ENCODE results near the gene ATXN7L1. TPM values are rescaled to one million over a fixed set of nuclear protein-coding genes. Genes with fewer than 3 reads are reported as not detected.

Gene ATXN7L1
- total RNA-seq, 1 experiment from 2014 or later = 14.6 TPM

DNA sequence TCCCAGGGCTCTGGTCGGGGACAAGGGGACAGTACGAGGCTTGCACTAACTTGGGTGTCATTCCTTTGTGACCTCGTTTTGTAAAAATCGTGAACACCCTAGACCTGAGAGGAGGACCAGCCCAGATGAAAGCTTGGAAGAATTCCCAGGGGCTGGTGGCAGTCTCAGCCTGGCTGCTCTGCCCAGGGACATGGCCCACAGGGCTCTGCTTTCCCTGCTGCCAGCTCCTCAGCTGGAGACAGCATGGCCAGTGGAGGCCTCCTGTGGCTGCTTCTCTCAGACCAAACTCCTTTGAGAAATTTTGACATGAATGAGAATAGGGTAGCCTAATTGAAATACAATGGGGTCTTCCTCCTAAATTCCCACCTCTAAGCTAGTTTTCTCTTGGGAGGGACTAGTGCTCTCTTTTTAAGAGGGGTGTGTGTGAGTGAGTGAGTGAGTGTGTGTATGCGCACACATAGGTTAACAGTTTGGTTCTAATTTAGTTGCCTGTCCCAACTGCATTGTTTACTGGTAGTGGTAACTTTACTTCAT is 154.8 kb downstream of the ATXN7L1 start:
- H2AFZ ChIP-seq = no peak overlapping the region
- H3K4me3 ChIP-seq = no peak overlapping the region
- no peaks in the 10 kb centered on the region for H3K9me2 ChIP-seq (ENCODE audit: insufficient read depth)
- H3K4me2 ChIP-seq = no peak overlapping the region
- H4K20me1 ChIP-seq (ENCODE audit: insufficient read depth) = no peaks in the 10 kb centered on the region
- no peaks in the 10 kb centered on the region for H3K79me2 ChIP-seq (ENCODE audit: low read depth)
- TF ChIP-seq, protein P1, sequence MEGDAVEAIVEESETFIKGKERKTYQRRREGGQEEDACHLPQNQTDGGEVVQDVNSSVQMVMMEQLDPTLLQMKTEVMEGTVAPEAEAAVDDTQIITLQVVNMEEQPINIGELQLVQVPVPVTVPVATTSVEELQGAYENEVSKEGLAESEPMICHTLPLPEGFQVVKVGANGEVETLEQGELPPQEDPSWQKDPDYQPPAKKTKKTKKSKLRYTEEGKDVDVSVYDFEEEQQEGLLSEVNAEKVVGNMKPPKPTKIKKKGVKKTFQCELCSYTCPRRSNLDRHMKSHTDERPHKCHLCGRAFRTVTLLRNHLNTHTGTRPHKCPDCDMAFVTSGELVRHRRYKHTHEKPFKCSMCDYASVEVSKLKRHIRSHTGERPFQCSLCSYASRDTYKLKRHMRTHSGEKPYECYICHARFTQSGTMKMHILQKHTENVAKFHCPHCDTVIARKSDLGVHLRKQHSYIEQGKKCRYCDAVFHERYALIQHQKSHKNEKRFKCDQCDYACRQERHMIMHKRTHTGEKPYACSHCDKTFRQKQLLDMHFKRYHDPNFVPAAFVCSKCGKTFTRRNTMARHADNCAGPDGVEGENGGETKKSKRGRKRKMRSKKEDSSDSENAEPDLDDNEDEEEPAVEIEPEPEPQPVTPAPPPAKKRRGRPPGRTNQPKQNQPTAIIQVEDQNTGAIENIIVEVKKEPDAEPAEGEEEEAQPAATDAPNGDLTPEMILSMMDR (conservative IDR thresholded peaks at IDR 0.05) = no peak
- no peak for TF ChIP-seq EZH2 (IDR thresholded peaks at IDR 0.05; ENCODE audit: low read depth)
- POLR2A ChIA-PET (ENCODE audit: unreplicated experiment) = no interaction called here
- CTCF ChIA-PET = no interaction called here
- no peaks in the 10 kb centered on the region for H3K27me3 ChIP-seq (ENCODE audit: insufficient read depth, low read depth)
- H3F3A ChIP-seq (ENCODE audit: insufficient read depth, low read depth) = peaks cover 25% of the 10 kb centered on the region
- no peak overlapping the region for H3K27ac ChIP-seq
- DNase-seq = no peak
- no peaks in the 10 kb centered on the region for H3K9me3 ChIP-seq (ENCODE audit: insufficient read depth, low read depth)
- no TSS peak for BruUV-seq (replicated peaks)
- H3K36me3 ChIP-seq (ENCODE audit: low read depth) = no peaks in the 10 kb centered on the region
- intact Hi-C loops (cut with micrococcal nuclease; ENCODE audit: unreplicated experiment) = no loop called here
- H3K4me1 ChIP-seq (replicated peaks; ENCODE audit: insufficient read depth) = peaks cover 29% of the 10 kb centered on the region

DNA sequence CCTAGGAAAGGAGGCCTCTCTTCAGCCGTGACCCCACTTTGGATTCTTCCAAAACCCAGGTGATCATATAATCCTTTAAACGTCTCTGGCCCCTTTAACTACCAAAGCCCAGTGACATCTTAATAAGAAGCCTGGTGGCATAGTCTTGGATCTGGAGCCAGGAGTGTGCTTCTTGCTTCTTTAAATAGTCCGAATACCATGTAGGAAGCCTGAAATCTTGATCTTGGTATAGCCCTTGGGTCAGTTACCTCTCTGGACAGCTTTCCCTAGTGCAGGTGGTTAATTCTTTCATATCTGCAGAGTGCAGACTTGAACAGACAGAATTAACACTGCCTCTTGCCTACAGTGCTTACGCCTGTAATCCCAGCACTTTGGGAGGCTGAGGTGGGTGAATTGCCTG is 156.5 kb downstream of the ATXN7L1 start:
- ChIA-PET POLR2A (ENCODE audit: unreplicated experiment) (no interaction called here), CTCF (no interaction called here)
- H3K79me2 ChIP-seq (ENCODE audit: low read depth) = no peaks in the 10 kb centered on the region
- no peaks in the 10 kb centered on the region for H3K27me3 ChIP-seq (ENCODE audit: insufficient read depth, low read depth)
- H3F3A ChIP-seq (ENCODE audit: insufficient read depth, low read depth) = peaks cover 25% of the 10 kb centered on the region
- no peaks in the 10 kb centered on the region for H3K9me3 ChIP-seq (ENCODE audit: insufficient read depth, low read depth)
- peak overlapping the region; percentile 57; the same call in 1 of the 2 replicates for H3K4me2 ChIP-seq
- H3K4me3 ChIP-seq = no peak overlapping the region
- no peaks in the 10 kb centered on the region for H4K20me1 ChIP-seq (ENCODE audit: insufficient read depth)
- H3K36me3 ChIP-seq (ENCODE audit: low read depth) = no peaks in the 10 kb centered on the region
- H3K4me1 ChIP-seq (replicated peaks; ENCODE audit: insufficient read depth) = peaks cover 29% of the 10 kb centered on the region
- DNase-seq = no peak
- TF ChIP-seq, protein P1 (conservative IDR thresholded peaks at IDR 0.05) = no peak
- no peak for TF ChIP-seq EZH2 (IDR thresholded peaks at IDR 0.05; ENCODE audit: low read depth)
- peak overlapping the region; percentile 87; the same call in 1 of the 2 replicates for H3K27ac ChIP-seq
- intact Hi-C loops (cut with micrococcal nuclease; ENCODE audit: unreplicated experiment) = loop anchor here (2.0 kb wide), 1 partner anchor 71 kb away; no protein-coding TSS in a partner anchor
- H3K9me2 ChIP-seq (ENCODE audit: insufficient read depth) = no peaks in the 10 kb centered on the region
- no TSS peak for BruUV-seq (replicated peaks)
- no peak overlapping the region for H2AFZ ChIP-seq

DNA sequence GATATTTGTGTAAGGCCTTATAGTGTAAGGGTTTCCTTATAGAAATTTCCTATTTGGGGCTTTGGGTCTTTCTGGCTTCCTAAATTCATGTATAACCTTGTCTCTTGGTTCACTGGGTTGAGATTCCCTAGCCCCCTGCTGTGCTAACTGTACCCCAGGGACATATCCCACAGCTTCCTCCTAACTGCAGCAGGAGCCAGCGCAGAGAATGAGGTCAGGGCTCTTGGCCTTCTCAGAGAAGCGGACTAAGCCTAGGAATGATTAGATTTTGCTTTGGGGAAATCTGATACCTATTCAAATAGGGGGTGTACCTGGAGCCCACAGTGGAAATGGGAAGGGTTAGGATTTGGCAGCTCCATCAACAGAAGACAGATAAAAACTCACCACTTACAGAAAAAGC is 157.0 kb downstream of the ATXN7L1 start:
- Histone ChIP-seq H3K27me3 (ENCODE audit: insufficient read depth, low read depth) (no peaks in the 10 kb centered on the region), H3K9me2 (ENCODE audit: insufficient read depth) (no peaks in the 10 kb centered on the region), H3K9me3 (ENCODE audit: insufficient read depth, low read depth) (no peaks in the 10 kb centered on the region), H3K4me1 (replicated peaks; ENCODE audit: insufficient read depth) (peaks cover 32% of the 10 kb centered on the region), H3K79me2 (ENCODE audit: low read depth) (no peaks in the 10 kb centered on the region), H3K36me3 (ENCODE audit: low read depth) (no peaks in the 10 kb centered on the region), H3K4me3 (no peak overlapping the region), H3K27ac (peak overlapping the region; percentile 87), H3F3A (ENCODE audit: insufficient read depth, low read depth) (peaks cover 25% of the 10 kb centered on the region), H2AFZ (no peak overlapping the region), H3K4me2 (peak overlapping the region; percentile 57), H4K20me1 (ENCODE audit: insufficient read depth) (no peaks in the 10 kb centered on the region)
- ChIA-PET POLR2A (ENCODE audit: unreplicated experiment) (no interaction called here), CTCF (no interaction called here)
- intact Hi-C loops (cut with micrococcal nuclease; ENCODE audit: unreplicated experiment) = loop anchor here (2.0 kb wide), 1 partner anchor 71 kb away; no protein-coding TSS in a partner anchor
- BruUV-seq (replicated peaks) = TSS peak; percentile 62
- no peak for DNase-seq
- no peak for TF ChIP-seq EZH2 (IDR thresholded peaks at IDR 0.05; ENCODE audit: low read depth)
- TF ChIP-seq, protein P1 (conservative IDR thresholded peaks at IDR 0.05) = no peak
